NB4 (cell line): Measurements from ENCODE around the gene SEC61B.
"Not testable (repeated sequence)": the region's sequence is repeated elsewhere in the genome, so short reads cannot be mapped to it uniquely, and the experiment has no call there.

Source experiments
- DNase-seq: peaks from one replicate; pipeline ENCODE4 v3.0.0; 2010; ENCODE audit warnings: low read depth
- H3K4me3 ChIP-seq: one replicate; pipeline ENCODE4 v1.5.1; 2011; ENCODE audit warnings: mild to moderate bottlenecking, low read depth, low read length, moderate library complexity
- CTCF ChIP-seq: IDR thresholded peaks from one replicate; pipeline ENCODE4 v1.5.1; 2012; ENCODE audit warnings: low read depth, low read length
- MAX ChIP-seq: IDR thresholded peaks from 2 replicates; pipeline ENCODE4 v1.6.1; 2011; ENCODE audit warnings: low read depth, low read length
- MYC ChIP-seq: IDR thresholded peaks from 2 replicates; pipeline ENCODE4 v1.6.1; 2011; ENCODE audit warnings: low read depth, low read length
- POLR2A ChIP-seq: IDR thresholded peaks from 2 replicates; pipeline ENCODE4 v1.6.1; 2011; ENCODE audit warnings: mild to moderate bottlenecking; ENCODE audit not compliant: insufficient read length; ENCODE audit errors: extremely low read depth

Gene SEC61B

GRCh38 chr9:99235926-99236634, 14.0 kb downstream of the SEC61B start:
- DNase-seq = no peak
- no peak for TF ChIP-seq MYC
- no peak for TF ChIP-seq POLR2A
- TF ChIP-seq MAX = no peak
- TF ChIP-seq CTCF = no peak
- no peak overlapping the region for H3K4me3 ChIP-seq

GRCh38 chr9:99237356-99237755, 15.3 kb downstream of the SEC61B start:
- no peak overlapping the region for H3K4me3 ChIP-seq
- no peak for TF ChIP-seq MAX
- TF ChIP-seq POLR2A = no peak
- no peak for DNase-seq

- not testable (repeated sequence) for DNase-seq, H3K4me3 ChIP-seq
Measured at GRCh38 chr9:99237849-99238248, 15.8 kb downstream of the SEC61B start.

- no peak overlapping the region for H3K4me3 ChIP-seq
- no peak for DNase-seq
- TF ChIP-seq POLR2A (no peak), CTCF (no peak), MAX (no peak), MYC (no peak)
Measured at GRCh38 chr9:99238331-99238730, 16.2 kb downstream of the SEC61B start.

- H3K4me3 ChIP-seq = no peak overlapping the region
- no peak for TF ChIP-seq MYC
- no peak for TF ChIP-seq POLR2A
- no peak for TF ChIP-seq CTCF
- DNase-seq = no peak
Measured at GRCh38 chr9:99239341-99240060, 17.4 kb downstream of the SEC61B start.

- no peak overlapping the region for H3K4me3 ChIP-seq
- DNase-seq = no peak
- TF ChIP-seq MAX (no peak), MYC (no peak), POLR2A (no peak), CTCF (no peak)
Measured at GRCh38 chr9:99241106-99241505, 19.0 kb downstream of the SEC61B start.
